WTC11 (cell line): Measurements from ENCODE around the gene ZFX. TPM values are rescaled to one million over a fixed set of nuclear protein-coding genes. Genes with fewer than 3 reads are reported as not detected.

Source experiments
- ATAC-seq: fragments of 200-7000 bp; cut with Tn5 transposase; 2 replicates; pipeline ENCODE4 v1.10.0; 2021; ENCODE audit warnings: mild to moderate bottlenecking, moderate library complexity
- CTCF ChIA-PET: fragments of 300-600 bp; sonication (Branson Sonifier 250); formaldehyde crosslinking; loops from one replicate; lab custom pipeline; 2021; ENCODE audit warnings: antibody characterized with exemption; lab: Charles Lee
- POLR2A ChIA-PET: fragments of 350-600 bp; sonication (Branson Sonifier 250); formaldehyde crosslinking; loops from one replicate; lab custom pipeline; 2021; ENCODE audit warnings: antibody characterized with exemption; lab: Charles Lee
- DNase-seq: peaks from one replicate; pipeline ENCODE4 v3.0.0; 2021; ENCODE audit warnings: low spot score
- H3K27ac Mint-ChIP-seq: 2 replicates; pipeline ENCODE4 v1.8.0; 2021; ENCODE audit warnings: mixed read lengths
- H3K27me3 Mint-ChIP-seq: 2 replicates; pipeline ENCODE4 v1.8.0; 2021; ENCODE audit warnings: low read depth, mild to moderate bottlenecking, moderate library complexity, mixed read lengths
- H3K36me3 Mint-ChIP-seq: 2 replicates; pipeline ENCODE4 v1.8.0; 2021; ENCODE audit warnings: mixed read lengths
- H3K4me1 Mint-ChIP-seq: 2 replicates; pipeline ENCODE4 v1.8.0; 2022; ENCODE audit warnings: mixed read lengths
- H3K4me3 Mint-ChIP-seq: 2 replicates; pipeline ENCODE4 v1.8.0; 2021; ENCODE audit warnings: mild to moderate bottlenecking, moderate library complexity, mixed read lengths
- H3K9me3 Mint-ChIP-seq: 2 replicates; pipeline ENCODE4 v1.8.0; 2021; ENCODE audit warnings: mixed read lengths
- CREB1 ChIP-seq: sonication (generic); formaldehyde crosslinking; IDR thresholded peaks from 2 replicates; pipeline ENCODE4 v1.8.0; 2023; ENCODE audit warnings: mild to moderate bottlenecking, missing genetic modification reagents
- CREM ChIP-seq: sonication (generic); formaldehyde crosslinking; IDR thresholded peaks from 2 replicates; pipeline ENCODE4 v1.8.1; 2022; ENCODE audit warnings: mild to moderate bottlenecking, missing genetic modification reagents, moderate library complexity
- ESRRA ChIP-seq: sonication (generic); formaldehyde crosslinking; IDR thresholded peaks from 2 replicates; pipeline ENCODE4 v1.8.1; 2022; ENCODE audit warnings: mild to moderate bottlenecking, missing genetic modification reagents, borderline replicate concordance
- ETV6 ChIP-seq: sonication (generic); formaldehyde crosslinking; IDR thresholded peaks from 2 replicates; pipeline ENCODE4 v1.8.1; 2022; ENCODE audit warnings: mild to moderate bottlenecking, missing genetic modification reagents
- MXD4 ChIP-seq: fragments of 250-450 bp; sonication (Bioruptor Pico); IDR thresholded peaks from 2 replicates; pipeline ENCODE4 v1.8.0; 2021; ENCODE audit warnings: mild to moderate bottlenecking, moderate library complexity, borderline replicate concordance
- TEAD4 ChIP-seq: sonication (generic); formaldehyde crosslinking; IDR thresholded peaks from 2 replicates; pipeline ENCODE4 v1.8.0; 2022; ENCODE audit warnings: mild to moderate bottlenecking, missing genetic modification reagents
- ZNF219 ChIP-seq: sonication (generic); formaldehyde crosslinking; IDR thresholded peaks from 2 replicates; pipeline ENCODE4 v1.8.0; 2023; ENCODE audit warnings: missing genetic modification reagents, mild to moderate bottlenecking, borderline replicate concordance
- ZNF396 ChIP-seq: fragments of 250-450 bp; sonication (Bioruptor Pico); IDR thresholded peaks from 2 replicates; pipeline ENCODE4 v1.8.0; 2021; ENCODE audit warnings: mild to moderate bottlenecking, moderate library complexity, borderline replicate concordance
- ZNF671 ChIP-seq: fragments of 250-450 bp; sonication (Bioruptor Pico); IDR thresholded peaks from 2 replicates; pipeline ENCODE4 v1.8.0; 2021; ENCODE audit warnings: mild to moderate bottlenecking
- total RNA-seq: library from RNA; stranded (reverse); gene quantifications from 3 replicates; pipeline ENCODE4 v1.2.3, GENCODE V29; 2021
- TF ChIP-seq, protein P1 (sequence below): sonication (generic); formaldehyde crosslinking; IDR thresholded peaks from 2 replicates; pipeline ENCODE4 v1.8.1; 2022; ENCODE audit warnings: mild to moderate bottlenecking, moderate library complexity, missing genetic modification reagents
- TF ChIP-seq, protein P2 (sequence below): sonication (generic); formaldehyde crosslinking; IDR thresholded peaks from 2 replicates; pipeline ENCODE4 v1.8.0; 2023; ENCODE audit warnings: missing genetic modification reagents
- TF ChIP-seq, protein P3 (sequence below): sonication (generic); formaldehyde crosslinking; IDR thresholded peaks from 2 replicates; pipeline ENCODE4 v1.8.1; 2023; ENCODE audit warnings: mild to moderate bottlenecking, missing genetic modification reagents, moderate library complexity
- TF ChIP-seq, protein P4 (sequence below): sonication (generic); formaldehyde crosslinking; conservative IDR thresholded peaks from 2 replicates; pipeline ENCODE4 v1.8.1; 2023; ENCODE audit warnings: mild to moderate bottlenecking, low read depth, missing genetic modification reagents, moderate library complexity
- TF ChIP-seq, protein P5 (sequence below): sonication (generic); formaldehyde crosslinking; IDR thresholded peaks from 2 replicates; pipeline ENCODE4 v1.8.1; 2022; ENCODE audit warnings: mild to moderate bottlenecking, missing genetic modification reagents, moderate library complexity, borderline replicate concordance
- TF ChIP-seq, protein P6 (sequence below): sonication (generic); formaldehyde crosslinking; IDR thresholded peaks from 2 replicates; pipeline ENCODE4 v1.8.0; 2023; ENCODE audit warnings: missing genetic modification reagents, mild to moderate bottlenecking, borderline replicate concordance
- TF ChIP-seq, protein P7 (sequence below): sonication (generic); formaldehyde crosslinking; IDR thresholded peaks from 2 replicates; pipeline ENCODE4 v1.8.0; 2023; ENCODE audit warnings: mild to moderate bottlenecking, missing genetic modification reagents
- TF ChIP-seq, protein P8 (sequence below): sonication (generic); formaldehyde crosslinking; IDR thresholded peaks from 2 replicates; pipeline ENCODE4 v1.8.1; 2022; ENCODE audit warnings: missing genetic modification reagents, borderline replicate concordance

Gene ZFX
- total RNA-seq, 1 experiment from 2014 or later: 19.3 TPM

DNA sequence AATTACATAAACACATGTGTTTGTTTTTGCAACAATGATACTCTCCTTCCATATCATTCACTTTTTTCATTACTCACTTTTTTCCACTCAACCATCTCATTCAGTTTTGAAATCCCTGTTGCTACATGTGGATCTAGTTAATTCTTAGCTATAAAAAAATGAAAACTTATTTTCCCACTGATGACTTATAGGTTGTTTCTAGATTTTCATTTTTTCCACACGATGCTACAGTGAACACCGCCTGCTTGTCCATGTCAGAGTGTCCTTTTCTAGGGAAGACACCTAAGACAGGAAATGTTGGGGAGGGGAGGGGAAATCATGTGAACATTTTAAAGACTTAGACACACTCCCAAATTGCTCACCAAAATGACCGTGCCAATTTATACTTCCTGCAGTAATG is 94.2 kb downstream of the ZFX start:
- DNase-seq (no peak), ATAC-seq (no peak)
- Mint-ChIP-seq H3K36me3 (no peaks in the 10 kb centered on the region), H3K27ac (0 out of 2 replicates have a peak overlapping the region, but pooled peaks have one; percentile 15), H3K4me1 (peaks cover 10% of the 10 kb centered on the region), H3K4me3 (no peak overlapping the region), H3K9me3 (no peaks in the 10 kb centered on the region), H3K27me3 (no peaks in the 10 kb centered on the region)
- CTCF ChIA-PET: no interaction called here
- TF ChIP-seq, protein P1, sequence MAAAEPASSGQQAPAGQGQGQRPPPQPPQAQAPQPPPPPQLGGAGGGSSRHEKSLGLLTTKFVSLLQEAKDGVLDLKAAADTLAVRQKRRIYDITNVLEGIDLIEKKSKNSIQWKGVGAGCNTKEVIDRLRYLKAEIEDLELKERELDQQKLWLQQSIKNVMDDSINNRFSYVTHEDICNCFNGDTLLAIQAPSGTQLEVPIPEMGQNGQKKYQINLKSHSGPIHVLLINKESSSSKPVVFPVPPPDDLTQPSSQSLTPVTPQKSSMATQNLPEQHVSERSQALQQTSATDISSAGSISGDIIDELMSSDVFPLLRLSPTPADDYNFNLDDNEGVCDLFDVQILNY: no peak
- TF ChIP-seq, protein P2, sequence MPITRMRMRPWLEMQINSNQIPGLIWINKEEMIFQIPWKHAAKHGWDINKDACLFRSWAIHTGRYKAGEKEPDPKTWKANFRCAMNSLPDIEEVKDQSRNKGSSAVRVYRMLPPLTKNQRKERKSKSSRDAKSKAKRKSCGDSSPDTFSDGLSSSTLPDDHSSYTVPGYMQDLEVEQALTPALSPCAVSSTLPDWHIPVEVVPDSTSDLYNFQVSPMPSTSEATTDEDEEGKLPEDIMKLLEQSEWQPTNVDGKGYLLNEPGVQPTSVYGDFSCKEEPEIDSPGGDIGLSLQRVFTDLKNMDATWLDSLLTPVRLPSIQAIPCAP (CRISPR knock-in tag): no peak
- TF ChIP-seq TEAD4 (CRISPR knock-in tag): no peak
- TF ChIP-seq CREM (CRISPR knock-in tag): no peak
- TF ChIP-seq, protein P3, sequence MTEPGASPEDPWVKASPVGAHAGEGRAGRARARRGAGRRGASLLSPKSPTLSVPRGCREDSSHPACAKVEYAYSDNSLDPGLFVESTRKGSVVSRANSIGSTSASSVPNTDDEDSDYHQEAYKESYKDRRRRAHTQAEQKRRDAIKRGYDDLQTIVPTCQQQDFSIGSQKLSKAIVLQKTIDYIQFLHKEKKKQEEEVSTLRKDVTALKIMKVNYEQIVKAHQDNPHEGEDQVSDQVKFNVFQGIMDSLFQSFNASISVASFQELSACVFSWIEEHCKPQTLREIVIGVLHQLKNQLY (CRISPR knock-in tag): no peak
- POLR2A ChIA-PET: no interaction called here

DNA sequence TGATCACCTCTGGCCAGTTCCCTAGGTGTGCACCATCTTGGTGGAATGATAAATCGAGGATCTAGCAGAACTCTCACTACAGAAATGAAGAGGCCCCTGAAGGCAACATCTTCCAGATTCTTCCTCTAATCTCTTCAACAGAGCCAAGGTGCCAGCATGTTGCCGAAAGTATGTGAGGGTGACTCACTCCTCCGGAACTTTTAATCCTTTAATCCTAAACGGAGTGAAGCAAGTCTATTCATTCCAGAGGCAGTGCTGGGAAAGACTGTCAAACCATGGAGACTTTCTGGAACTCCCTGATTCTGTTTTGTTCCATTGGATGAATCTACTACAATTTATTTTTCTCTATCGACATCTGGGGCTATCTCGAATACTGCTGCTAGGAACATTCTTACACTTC is 95.7 kb downstream of the ZFX start:
- ATAC-seq: peak; percentile 41; the same call in 1 of the 2 replicates
- Mint-ChIP-seq H3K4me1 (peaks cover 10% of the 10 kb centered on the region), H3K4me3 (no peak overlapping the region), H3K27me3 (no peaks in the 10 kb centered on the region), H3K36me3 (no peaks in the 10 kb centered on the region), H3K9me3 (no peaks in the 10 kb centered on the region), H3K27ac (no peak overlapping the region)
- DNase-seq: no peak
- POLR2A ChIA-PET: no interaction called here
- CTCF ChIA-PET: no interaction called here
- TF ChIP-seq, protein P4, sequence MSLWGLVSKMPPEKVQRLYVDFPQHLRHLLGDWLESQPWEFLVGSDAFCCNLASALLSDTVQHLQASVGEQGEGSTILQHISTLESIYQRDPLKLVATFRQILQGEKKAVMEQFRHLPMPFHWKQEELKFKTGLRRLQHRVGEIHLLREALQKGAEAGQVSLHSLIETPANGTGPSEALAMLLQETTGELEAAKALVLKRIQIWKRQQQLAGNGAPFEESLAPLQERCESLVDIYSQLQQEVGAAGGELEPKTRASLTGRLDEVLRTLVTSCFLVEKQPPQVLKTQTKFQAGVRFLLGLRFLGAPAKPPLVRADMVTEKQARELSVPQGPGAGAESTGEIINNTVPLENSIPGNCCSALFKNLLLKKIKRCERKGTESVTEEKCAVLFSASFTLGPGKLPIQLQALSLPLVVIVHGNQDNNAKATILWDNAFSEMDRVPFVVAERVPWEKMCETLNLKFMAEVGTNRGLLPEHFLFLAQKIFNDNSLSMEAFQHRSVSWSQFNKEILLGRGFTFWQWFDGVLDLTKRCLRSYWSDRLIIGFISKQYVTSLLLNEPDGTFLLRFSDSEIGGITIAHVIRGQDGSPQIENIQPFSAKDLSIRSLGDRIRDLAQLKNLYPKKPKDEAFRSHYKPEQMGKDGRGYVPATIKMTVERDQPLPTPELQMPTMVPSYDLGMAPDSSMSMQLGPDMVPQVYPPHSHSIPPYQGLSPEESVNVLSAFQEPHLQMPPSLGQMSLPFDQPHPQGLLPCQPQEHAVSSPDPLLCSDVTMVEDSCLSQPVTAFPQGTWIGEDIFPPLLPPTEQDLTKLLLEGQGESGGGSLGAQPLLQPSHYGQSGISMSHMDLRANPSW: no peak
- TF ChIP-seq ZNF396 (CRISPR knock-in tag): no peak
- no peak for TF ChIP-seq ESRRA (CRISPR knock-in tag)
- no peak for TF ChIP-seq ZNF671 (CRISPR knock-in tag)
- no peak for TF ChIP-seq MXD4 (CRISPR knock-in tag)
- TF ChIP-seq, protein P5, sequence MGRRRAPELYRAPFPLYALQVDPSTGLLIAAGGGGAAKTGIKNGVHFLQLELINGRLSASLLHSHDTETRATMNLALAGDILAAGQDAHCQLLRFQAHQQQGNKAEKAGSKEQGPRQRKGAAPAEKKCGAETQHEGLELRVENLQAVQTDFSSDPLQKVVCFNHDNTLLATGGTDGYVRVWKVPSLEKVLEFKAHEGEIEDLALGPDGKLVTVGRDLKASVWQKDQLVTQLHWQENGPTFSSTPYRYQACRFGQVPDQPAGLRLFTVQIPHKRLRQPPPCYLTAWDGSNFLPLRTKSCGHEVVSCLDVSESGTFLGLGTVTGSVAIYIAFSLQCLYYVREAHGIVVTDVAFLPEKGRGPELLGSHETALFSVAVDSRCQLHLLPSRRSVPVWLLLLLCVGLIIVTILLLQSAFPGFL (CRISPR knock-in tag): no peak
- TF ChIP-seq, protein P3 (CRISPR knock-in tag): no peak
- TF ChIP-seq ETV6 (CRISPR knock-in tag): no peak
- TF ChIP-seq, protein P6, sequence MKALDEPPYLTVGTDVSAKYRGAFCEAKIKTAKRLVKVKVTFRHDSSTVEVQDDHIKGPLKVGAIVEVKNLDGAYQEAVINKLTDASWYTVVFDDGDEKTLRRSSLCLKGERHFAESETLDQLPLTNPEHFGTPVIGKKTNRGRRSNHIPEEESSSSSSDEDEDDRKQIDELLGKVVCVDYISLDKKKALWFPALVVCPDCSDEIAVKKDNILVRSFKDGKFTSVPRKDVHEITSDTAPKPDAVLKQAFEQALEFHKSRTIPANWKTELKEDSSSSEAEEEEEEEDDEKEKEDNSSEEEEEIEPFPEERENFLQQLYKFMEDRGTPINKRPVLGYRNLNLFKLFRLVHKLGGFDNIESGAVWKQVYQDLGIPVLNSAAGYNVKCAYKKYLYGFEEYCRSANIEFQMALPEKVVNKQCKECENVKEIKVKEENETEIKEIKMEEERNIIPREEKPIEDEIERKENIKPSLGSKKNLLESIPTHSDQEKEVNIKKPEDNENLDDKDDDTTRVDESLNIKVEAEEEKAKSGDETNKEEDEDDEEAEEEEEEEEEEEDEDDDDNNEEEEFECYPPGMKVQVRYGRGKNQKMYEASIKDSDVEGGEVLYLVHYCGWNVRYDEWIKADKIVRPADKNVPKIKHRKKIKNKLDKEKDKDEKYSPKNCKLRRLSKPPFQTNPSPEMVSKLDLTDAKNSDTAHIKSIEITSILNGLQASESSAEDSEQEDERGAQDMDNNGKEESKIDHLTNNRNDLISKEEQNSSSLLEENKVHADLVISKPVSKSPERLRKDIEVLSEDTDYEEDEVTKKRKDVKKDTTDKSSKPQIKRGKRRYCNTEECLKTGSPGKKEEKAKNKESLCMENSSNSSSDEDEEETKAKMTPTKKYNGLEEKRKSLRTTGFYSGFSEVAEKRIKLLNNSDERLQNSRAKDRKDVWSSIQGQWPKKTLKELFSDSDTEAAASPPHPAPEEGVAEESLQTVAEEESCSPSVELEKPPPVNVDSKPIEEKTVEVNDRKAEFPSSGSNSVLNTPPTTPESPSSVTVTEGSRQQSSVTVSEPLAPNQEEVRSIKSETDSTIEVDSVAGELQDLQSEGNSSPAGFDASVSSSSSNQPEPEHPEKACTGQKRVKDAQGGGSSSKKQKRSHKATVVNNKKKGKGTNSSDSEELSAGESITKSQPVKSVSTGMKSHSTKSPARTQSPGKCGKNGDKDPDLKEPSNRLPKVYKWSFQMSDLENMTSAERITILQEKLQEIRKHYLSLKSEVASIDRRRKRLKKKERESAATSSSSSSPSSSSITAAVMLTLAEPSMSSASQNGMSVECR: no peak
- TF ChIP-seq, protein P7, sequence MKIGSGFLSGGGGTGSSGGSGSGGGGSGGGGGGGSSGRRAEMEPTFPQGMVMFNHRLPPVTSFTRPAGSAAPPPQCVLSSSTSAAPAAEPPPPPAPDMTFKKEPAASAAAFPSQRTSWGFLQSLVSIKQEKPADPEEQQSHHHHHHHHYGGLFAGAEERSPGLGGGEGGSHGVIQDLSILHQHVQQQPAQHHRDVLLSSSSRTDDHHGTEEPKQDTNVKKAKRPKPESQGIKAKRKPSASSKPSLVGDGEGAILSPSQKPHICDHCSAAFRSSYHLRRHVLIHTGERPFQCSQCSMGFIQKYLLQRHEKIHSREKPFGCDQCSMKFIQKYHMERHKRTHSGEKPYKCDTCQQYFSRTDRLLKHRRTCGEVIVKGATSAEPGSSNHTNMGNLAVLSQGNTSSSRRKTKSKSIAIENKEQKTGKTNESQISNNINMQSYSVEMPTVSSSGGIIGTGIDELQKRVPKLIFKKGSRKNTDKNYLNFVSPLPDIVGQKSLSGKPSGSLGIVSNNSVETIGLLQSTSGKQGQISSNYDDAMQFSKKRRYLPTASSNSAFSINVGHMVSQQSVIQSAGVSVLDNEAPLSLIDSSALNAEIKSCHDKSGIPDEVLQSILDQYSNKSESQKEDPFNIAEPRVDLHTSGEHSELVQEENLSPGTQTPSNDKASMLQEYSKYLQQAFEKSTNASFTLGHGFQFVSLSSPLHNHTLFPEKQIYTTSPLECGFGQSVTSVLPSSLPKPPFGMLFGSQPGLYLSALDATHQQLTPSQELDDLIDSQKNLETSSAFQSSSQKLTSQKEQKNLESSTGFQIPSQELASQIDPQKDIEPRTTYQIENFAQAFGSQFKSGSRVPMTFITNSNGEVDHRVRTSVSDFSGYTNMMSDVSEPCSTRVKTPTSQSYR (CRISPR knock-in tag): no peak
- TF ChIP-seq, protein P8, sequence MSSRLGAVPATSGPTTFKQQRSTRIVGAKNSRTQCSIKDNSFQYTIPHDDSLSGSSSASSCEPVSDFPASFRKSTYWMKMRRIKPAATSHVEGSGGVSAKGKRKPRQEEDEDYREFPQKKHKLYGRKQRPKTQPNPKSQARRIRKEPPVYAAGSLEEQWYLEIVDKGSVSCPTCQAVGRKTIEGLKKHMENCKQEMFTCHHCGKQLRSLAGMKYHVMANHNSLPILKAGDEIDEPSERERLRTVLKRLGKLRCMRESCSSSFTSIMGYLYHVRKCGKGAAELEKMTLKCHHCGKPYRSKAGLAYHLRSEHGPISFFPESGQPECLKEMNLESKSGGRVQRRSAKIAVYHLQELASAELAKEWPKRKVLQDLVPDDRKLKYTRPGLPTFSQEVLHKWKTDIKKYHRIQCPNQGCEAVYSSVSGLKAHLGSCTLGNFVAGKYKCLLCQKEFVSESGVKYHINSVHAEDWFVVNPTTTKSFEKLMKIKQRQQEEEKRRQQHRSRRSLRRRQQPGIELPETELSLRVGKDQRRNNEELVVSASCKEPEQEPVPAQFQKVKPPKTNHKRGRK (CRISPR knock-in tag): no peak
- TF ChIP-seq CREB1 (CRISPR knock-in tag): no peak
- TF ChIP-seq ZNF219: no peak
